HG02884 (cell line): ENCODE results near the gene UCKL1.
"Not testable (repeated sequence)": the region's sequence is repeated elsewhere in the genome, so short reads cannot be mapped to it uniquely, and the experiment has no call there.

Experiments
- ATAC-seq: cut with Tn5 transposase; IDR thresholded peaks from one replicate; pipeline ENCODE4 v1.9.1; 2021; ENCODE audit warnings: mild to moderate bottlenecking, moderate library complexity; ENCODE audit not compliant: unreplicated experiment

Gene UCKL1

DNA sequence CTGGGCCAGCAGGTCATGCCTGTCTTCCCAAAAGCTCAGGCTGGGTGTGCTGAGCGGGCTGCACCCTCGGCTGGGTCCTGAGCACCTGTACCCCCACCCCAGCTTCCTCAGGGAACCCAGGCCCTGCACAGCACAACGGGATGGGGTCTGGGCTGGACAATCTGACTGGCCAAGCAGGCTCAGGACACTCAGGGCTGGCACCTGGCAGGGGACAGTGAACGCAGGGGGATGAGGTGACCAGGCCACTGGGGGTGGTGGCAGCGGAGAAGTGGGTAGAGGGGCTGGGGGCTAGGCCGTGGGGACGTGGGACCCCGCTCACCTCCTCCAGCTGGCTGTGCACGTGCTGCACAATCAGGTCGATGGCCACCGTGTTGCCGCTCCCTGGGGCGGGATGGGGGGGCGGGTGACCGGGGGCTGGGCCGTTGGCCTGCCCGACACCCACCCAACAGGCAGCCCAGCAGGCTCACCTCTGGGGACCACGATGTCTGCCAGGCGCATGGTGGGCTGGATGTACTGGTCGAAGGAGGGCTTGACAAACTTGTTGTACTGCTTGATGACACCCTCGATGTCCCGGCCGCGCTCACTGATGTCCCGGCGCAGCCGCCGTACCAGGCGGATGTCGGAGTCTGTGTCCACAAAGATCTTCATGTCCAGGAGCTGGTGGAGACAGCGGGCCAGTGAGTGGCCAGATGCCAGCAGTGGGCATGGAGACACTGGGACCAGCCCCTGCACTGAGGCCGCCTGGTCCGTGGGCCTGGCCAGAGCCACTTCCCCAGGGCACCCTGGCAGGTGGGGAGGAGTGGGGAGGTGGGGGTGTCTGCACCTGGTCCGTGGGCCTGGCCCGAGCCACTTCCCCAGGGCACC, 11.9 kb downstream of the UCKL1 start:
- ATAC-seq = no peak

DNA sequence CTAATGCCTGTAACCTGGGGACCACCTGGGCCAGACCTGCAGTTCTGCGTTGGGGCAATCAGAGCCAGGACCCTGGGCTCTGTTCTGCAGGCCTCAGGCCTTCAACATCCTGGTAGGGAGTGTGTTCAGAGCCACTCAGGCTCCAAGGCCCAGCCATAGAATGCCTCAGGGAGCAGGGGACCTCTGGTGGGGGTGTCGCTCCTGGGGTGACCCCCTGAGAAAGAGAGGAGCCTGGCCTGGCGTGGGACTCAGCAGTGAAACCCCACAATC, 12.5 kb downstream of the UCKL1 start:
- no peak for ATAC-seq

DNA sequence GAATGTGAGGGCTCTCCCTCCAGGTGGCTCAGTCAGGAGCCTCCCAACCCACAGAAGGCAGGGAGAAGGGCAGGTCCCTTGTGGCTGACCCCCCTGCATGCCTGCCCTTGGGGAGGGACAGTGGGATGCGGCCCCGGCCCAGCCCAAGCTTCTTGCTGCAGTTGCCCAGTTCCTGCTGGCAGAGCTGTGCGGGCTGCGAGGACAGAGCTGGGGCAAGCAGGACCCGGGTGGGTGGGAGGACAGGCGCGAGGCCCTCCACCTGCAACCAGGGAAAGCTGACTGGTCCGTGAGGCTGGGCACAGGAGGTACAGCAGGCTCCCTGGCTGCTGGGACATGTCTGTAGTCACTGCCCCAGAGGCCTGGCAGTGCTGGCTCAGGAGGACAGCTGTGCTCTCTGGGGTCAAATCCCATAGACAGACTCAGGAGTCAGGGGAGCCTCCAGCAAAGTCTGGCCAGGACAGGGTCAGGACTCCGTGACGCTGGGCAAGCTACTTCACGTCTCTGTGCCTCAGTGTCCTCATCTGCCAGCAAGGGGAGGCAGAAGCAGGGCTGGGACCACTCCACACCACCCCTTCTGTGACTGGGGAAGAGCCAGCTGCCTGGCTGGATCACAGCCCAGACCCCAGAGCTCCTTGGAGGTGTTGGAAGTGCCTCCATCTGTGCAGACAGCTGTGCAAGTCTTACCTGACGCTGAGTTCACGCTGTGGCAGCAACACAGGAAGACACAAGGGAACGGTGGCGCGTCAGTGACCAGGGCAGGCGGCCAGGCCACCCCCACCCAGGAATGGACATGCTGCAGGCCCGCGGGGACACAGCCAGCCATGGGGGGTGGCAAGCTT, 13.0 kb downstream of the UCKL1 start:
- ATAC-seq = no peak

DNA sequence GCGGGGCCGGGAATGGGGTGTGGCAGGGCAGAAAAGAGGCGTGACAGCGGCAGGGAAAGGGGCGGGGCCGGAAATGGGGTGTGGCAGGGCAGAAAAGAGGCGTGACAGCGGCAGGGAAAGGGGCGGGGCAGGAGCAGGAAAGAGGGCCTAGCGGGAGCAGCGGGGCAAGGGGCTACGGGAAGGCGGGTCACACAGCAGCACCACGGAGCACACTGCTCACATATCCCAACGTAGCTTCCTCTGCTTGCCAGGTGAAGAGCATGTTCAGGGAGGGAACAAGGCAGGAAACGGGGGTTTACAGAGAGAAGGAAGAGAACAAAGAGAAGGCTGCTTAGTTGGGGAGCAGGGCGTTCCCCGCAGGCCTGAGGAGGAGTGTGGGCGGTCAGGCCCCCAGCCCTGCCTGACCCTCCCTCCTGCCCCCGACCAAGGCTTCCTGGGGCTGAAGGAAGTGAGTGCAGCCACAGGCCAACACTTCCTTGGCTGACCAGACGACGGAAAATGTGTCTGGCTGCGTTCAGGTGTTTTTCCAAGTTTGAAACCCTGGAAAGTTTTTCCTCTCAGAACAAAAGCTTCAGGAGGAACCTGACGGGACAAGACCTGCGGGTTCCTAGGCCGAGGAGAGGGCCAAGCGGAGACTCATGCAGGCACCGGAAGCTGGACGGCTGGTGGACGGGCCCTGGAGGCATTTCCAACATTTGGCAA, 13.8 kb downstream of the UCKL1 start:
- no peak for ATAC-seq

DNA sequence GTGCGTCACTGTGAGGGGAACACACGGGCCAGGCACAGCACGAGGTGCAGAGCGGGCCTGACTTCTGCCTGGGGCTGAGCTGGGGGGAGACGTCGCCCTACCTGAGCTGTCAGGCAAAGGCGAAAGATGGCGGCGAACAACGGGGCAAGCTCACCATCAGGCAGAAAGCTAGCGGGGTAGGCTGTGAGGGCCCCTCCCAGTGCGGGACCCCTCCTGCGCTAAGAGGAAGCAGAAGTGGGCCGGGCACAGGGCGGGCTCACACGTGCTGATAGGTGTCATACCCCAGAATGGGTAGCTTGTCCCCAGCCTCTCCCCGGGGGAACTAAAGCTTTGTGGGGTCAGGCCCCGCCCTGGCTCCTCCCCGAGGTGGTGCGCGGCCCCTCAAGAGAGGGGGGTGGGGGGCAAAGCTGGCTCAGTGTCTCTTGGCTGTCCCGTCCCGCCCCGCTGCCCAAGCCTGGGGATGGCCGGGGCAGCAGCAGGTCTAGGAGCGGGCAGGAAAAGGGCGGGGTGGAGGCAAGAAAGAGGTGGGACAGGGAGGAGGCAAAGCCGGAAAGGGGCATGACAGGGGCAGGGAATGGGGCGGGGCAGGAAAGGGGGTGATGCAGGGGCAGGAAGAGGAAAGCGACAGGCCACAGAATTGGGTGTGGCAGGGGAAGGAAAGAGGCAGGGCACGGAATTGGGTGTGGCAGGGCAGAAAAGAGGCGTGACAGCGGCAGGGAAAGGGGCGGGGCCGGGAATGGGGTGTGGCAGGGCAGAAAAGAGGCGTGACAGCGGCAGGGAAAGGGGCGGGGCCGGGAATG, 14.7 kb downstream of the UCKL1 start:
- ATAC-seq = no peak

DNA sequence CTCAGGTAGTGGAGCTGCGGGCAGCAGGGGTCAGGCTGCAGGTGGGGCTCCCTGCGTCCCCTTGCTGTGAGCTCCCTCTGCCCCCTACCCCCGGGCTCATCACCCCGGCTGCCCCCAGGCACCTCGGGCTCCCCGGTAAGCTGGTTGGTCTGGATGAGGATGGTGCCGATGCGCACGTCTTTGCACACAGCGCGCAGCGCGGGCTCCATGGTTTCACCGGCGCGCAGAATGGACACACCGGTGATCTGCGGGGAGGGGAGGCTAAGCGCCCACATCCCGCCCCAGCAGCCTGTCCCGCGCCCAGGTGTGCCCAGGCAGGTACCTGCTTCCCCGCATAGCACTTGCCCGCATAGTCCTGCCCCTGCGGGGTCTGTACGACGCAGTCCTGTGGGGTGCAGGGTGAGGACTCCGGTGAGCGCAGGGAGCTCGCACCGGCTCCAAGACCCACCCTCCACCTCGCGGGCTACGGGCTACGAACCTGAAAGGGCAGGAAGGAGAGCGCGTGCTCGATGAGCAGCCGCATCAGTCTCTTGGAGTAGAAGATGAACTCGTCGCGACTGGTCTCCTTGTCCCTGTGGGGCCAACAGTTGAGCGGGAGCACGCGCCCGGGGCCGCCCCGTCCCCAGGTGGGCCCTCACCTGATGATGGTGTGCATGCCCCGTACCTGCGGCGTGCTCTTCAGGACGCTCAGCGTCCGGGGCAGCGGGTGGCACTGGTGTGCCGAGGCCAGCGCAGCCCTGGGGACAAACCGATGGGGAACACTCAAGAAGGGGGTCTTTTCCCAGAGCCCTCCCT, 15.5 kb downstream of the UCKL1 start:
- no peak for ATAC-seq

DNA sequence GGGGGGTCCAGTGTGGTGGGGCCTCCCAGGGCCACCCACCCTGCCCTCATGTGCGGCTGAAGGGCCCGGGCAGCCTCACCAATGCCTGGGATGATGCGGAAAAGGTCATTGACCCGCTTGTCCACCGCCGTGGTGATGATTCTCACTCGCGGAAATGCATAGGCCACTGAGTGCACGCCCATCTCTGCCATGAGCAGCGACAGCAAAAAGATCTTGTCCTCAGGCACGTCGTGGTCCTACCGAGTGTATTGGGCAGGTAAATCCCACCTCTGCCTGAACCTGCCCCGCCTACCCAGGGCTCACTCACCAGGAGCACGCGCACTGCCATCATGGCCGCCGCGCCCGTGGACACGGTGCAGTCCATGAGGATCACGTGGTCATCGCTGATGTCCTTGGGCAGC, 16.1 kb downstream of the UCKL1 start:
- no peak for ATAC-seq

DNA sequence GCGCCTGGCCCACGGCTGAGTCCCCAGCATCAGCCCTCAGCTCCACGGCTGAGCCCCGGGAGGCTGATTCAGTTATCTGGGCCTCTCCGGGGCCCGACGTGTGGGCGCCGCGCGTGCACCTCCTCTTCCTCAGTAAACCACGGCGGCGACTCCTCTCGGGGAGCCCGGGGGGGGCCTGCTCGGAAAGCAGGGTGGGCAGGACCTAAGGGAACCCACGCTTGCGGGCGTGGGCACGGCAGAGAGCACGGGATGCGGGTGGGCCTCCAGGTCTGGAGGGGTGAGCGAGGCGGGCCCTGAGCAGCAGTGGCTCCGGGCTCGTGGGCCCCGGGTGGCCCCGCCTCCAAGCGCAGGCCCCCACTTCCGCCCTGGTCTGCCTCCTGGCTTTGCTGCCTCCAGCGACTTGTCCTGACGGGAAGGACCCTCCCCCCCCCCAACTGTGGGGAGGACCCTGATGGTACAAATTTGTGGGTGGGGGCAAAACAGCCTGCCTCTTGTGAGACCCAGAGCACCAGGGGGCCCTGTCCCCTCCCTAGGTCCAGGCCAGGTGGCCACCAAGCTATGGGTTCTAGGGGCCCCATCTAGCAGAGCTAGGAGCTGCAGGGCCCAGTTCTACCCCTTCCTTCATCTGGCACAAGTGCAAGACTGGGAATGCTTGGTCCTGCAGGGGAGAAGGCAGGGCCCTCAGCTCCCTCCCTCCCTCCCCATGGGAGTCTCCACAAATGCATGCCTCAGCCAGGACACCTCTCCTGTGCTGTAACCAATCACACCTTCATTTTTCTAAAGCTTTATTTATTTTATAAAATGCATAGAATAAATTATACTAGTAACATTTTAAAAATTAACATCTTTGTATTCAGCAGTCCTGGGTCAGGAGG, 16.9 kb downstream of the UCKL1 start:
- no peak for ATAC-seq

DNA sequence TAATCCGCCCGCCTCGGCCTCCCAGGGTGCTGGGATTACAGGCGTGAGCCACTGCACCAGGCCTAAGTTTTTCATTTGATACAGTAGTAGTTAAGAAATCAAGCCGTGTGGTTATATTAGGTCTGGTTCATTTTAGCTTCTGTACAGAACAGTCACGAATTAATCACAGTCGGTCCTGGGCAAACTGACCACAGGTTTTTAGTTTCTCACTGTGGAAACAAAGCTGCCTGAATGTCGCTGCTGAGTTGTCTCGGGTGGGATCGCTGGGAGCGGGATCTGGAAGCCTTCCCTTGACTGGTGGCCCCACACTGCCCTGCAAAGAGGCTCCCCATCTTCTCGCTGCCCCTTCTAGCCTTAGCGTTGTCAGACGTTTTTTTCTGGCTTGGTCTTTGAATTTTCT, 18.6 kb downstream of the UCKL1 start:
- ATAC-seq = no peak

DNA sequence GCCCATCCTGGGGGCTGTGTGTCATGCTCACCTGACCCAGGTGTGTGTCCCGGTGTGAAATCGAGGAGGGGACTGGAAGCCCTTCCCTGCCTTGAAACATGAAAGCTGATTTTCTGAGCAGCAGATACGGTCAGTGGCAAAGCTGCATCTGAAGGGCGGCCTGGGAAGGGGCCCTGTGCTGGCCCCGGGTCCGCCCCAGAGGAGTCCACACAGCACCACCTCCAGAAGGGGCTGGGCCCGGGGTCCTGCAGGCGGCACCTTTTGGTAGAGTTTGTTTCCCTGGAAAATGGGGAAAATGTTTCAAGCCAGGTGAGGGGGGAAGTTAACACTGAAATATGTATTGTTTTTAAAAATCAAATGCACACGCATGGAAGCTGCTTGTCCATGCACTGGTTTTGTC, 20.8 kb downstream of the UCKL1 start:
- ATAC-seq = no peak

DNA sequence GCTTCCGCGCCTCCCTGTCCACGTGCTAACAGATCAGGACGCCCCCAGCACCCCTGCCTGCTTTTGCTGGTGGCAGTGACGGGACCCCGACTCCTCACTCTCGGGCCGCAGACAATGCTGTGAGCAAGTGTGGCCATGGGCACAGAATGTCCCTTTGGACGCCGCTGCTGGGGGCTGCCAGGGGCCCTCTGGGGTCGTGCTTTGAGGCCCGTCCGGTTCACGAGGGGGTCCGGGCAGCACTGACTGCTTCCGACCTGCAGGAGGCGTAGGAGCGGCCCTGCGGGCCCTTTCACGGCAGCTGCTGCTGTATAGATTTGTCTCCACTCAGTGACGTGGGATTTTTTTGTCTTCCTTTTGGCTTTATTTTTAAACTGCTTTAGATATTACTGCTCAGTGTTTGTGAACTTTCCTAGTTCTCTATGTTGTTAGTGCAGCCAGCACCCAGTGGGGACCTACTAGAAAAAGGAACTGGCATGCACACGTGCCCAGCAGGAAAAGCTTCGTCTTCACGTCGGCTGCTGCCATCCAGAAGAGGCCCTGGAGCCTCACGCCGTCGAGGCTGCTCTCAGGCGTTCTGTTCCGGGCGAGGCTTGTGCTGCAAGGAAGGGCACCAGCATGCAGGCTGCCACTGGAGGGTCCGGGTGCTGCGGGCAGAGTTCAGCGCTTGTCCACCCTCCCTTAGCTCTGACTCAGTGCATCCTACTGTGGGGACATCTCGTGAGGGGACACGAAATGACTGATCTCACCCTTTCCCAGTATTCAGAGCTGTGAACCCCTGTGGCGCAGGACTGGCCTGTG, 21.7 kb downstream of the UCKL1 start:
- ATAC-seq = no peak

DNA sequence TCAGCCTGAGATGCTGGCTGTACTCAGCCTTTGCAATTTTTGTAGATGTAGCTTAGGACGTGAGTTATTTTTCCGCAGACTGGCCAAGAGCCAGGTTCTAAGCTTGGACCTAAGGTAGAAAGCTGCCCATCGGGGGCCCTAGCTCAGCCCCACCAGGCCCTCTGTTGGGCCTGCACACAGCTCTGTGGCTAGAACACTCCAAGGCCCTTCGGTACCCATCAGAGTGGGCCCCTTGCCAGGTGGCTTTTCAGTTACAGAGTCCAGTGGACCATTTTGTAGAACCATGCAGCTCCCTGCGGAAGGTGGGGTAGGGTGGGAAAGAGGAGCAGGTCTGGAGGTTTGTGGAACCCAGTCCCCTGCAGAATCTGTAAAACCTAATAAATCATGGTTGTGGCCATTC, 22.6 kb downstream of the UCKL1 start:
- no peak for ATAC-seq

DNA sequence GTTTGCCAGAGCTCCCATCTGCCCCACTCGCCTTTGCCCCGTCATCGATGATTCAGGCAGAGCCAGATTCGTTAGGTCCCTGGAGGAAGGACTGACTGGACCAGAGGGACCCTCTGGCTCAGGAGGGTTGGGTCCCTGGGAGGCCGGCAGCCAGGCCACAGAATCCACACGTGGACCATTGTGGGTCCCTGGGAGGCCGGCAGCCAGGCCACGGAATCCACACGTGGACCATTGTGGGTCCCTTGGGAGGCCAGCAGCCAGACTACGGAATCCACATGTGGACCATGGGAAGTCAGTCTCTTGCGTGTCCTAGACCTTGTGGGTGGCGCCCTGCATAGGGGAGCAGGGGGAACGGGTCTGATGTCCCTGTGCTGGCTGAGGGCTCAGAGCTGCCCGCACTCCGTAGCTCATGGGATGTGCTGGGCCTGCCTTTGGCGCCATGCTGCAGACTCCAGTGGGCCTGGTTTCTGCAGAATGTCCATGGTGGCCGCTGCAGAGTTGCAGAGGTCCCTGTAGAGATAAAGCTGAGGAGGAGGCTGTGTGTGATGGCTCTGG, 23.5 kb downstream of the UCKL1 start:
- ATAC-seq = no peak

DNA sequence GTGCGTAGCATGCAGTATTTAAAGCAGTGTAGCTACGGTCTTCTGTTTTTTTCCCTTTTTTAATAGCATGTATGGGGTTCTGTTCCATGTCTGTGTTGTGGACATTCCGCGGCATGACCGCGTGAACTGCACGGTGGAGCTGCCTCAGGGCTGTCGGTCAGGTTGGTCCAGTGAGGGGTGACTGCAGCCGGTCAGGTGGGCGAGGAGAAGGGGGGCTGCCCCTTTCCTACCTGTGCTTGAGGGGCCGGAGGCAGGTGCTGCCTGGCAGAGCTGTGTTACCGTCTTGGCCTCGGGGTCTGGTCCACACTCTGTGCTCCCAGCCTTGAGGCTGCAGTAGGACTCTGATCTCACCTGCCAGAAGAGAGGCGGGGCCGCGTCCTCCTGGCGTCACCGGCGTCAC, 24.5 kb downstream of the UCKL1 start:
- ATAC-seq = no peak

DNA sequence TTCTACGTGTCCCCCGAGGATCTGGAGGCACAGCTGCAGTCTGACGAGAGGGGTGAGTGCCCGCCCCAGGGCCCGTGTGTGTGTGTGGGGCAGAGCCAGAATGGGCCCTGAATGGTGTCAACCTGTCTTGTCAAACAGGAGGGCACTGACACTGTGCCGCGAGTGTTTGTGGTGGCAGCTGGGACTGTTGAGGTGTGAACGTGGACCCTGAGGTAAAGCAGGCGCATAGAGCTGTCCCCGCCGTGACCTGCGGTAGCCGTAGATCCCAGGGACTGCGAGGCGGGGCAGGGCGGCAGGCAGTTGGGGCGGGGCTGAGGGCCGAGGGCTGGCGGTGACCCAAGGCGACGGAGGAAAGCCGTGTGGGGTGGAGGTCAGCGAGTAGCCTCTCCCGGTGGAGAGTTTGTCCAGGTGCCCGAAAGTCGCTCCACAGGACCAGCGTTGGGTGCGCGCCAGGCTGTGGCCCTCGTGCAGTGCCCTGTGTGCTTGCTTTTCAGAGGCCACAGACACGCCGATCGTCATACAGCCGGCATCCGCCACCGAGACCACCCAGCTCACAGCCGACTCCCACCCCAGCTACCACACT, 25.2 kb downstream of the UCKL1 start:
- ATAC-seq = no peak

DNA sequence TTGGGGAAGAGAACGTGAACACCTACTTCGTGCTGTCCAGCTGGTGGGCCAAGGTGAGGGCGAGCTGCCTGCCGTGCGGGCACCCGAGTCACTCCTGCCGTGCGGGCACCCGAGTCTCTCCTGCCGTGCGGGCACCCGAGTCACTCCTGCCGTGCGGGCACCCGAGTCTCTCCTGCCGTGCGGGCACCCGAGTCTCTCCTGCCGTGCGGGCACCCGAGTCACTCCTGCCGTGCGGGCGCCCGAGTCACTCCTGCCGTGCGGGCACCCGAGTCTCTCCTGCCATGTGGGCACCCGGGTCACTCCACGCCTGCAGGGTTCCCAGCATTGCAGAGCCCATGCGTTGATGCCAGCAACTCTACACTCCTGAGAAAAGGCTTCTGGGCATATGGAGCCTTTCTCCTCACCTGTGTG, 26.7 kb downstream of the UCKL1 start:
- ATAC-seq = not testable (repeated sequence)

DNA sequence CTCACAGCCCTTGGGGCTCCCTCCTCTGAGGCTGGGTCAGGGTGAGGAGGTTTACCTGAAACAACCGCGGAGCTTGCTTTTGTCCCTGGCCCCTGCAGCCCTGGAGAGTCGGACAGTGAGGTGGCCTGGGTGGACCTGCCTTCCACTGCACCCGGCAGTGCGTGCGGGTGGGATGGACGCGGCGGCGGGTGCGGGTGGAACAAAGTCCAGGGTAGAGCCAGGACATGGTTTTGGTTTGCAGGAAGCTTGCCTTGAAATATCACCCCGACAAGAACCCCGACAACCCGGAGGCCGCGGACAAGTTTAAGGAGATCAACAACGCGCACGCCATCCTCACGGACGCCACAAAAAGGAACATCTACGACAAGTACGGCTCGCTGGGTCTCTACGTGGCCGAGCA, 27.1 kb downstream of the UCKL1 start:
- ATAC-seq = no peak

DNA sequence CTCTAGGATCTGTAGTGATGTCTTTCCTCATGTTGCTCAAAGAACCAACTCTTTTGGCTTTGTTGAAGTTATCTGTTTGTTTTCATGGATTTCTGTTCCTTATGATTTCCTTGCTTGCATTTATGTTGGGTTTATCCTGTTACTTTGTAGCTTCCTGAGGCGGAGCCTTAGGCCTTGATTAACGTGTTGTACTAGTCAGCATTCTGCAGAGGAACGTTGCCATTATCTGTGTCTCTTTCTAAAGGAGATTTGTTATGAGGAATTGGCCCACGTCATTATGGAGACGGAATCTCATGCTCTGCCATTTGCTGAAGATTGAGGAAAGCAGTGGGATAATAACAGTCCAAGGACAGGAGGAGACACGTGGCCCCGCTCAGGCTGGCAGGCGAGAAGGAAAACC, 29.9 kb downstream of the UCKL1 start:
- ATAC-seq = no peak
